GM19372 (cell line): ENCODE data around the gene FOXB2.

Source experiments
- ATAC-seq: cut with Tn5 transposase; IDR thresholded peaks from one replicate; pipeline ENCODE4 v1.9.1; 2021; ENCODE audit warnings: mild to moderate bottlenecking, low read depth, moderate library complexity; ENCODE audit not compliant: unreplicated experiment

FOXB2 gene

GRCh38 chr9:77015327-77016048 is 4.0 kb upstream of the FOXB2 start:
- ATAC-seq, result no peak

DNA sequence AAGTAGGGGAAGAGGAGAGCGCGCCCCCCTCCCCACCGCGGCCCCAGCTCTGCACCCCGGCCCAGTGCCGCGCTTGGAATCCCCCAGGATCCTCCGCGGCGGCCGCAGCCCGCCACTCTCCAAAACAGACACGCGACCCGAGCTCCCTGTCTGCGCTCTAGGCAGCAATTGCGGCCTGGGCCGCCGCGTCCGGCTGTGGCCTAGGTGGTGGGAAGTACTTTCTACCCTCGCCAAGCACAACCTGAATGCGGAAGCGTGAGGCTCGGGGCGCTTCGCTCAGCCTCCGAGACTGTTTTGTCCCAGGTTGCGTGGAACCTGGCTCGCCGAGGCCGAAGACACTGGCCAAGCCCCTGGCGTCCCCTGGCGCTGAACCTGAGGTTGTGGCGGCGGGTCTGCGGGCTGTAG is 3.3 kb upstream of the FOXB2 start:
- no peak for ATAC-seq

GRCh38 chr9:77016526-77017504 is 2.6 kb upstream of the FOXB2 start:
- ATAC-seq, result no peak

- no peak for ATAC-seq
Observed at GRCh38 chr9:77017505-77017894, 2.0 kb upstream of the FOXB2 start.

DNA sequence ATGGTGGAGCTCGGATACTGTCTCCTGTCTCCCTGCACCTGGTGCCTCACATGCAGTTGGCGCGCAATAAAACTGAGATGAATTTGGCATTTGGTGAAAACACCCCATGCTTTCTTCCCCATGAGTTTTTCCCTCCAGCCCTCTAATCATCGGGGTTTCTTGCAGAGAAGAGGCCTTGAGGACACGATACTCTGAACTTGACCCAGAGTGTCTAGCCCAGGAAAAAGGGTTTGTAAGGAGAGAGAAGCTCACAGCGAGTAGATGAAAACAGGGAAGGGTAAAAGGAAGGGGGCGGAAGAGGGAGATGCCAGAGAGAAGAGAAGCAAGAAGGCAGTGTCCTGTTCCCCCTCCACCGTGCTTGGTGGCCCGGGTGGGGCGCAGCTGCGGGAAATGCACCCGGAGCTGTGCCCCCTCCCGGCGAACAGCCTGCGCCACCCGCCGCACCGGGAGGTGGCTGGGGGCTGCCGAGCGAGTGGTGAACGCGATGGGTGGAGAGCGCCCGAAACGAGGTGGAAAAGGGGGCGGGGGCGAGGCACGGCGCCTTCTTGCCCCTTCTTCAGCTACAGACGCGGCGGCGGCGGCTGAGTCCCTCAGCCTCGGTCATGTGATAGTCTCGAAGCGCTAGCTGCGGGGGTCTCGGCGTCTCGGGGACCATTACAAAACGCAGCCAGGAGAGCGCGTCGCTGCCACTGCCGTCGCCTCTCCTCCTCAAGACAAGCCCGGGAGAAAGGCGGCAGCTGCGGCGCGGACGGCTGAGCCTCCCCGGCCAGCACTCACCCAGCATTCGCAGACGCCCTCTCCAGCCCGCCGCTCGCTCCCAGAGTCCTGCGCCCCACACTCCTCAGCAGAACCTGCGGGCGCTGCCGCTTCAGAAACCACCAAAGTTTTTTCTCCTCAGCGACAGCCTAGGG is 1.1 kb upstream of the FOXB2 start:
- ATAC-seq, result no peak

- no peak for ATAC-seq
Observed at GRCh38 chr9:77018969-77019235, 553 bp upstream of the FOXB2 start.

DNA sequence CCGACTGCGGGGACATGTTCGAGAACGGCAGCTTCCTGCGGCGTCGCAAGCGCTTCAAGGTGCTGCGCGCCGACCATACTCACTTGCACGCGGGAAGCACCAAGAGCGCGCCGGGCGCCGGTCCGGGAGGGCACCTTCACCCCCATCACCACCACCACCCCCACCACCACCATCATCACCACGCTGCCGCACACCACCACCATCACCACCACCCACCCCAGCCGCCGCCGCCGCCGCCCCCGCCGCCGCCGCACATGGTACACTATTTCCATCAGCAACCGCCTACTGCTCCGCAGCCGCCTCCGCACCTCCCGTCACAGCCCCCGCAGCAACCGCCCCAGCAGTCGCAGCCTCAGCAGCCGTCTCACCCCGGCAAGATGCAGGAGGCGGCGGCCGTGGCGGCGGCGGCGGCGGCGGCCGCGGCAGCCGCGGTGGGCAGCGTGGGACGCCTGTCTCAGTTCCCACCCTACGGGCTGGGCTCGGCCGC is 514 bp downstream of the FOXB2 start:
- ATAC-seq, result no peak

DNA sequence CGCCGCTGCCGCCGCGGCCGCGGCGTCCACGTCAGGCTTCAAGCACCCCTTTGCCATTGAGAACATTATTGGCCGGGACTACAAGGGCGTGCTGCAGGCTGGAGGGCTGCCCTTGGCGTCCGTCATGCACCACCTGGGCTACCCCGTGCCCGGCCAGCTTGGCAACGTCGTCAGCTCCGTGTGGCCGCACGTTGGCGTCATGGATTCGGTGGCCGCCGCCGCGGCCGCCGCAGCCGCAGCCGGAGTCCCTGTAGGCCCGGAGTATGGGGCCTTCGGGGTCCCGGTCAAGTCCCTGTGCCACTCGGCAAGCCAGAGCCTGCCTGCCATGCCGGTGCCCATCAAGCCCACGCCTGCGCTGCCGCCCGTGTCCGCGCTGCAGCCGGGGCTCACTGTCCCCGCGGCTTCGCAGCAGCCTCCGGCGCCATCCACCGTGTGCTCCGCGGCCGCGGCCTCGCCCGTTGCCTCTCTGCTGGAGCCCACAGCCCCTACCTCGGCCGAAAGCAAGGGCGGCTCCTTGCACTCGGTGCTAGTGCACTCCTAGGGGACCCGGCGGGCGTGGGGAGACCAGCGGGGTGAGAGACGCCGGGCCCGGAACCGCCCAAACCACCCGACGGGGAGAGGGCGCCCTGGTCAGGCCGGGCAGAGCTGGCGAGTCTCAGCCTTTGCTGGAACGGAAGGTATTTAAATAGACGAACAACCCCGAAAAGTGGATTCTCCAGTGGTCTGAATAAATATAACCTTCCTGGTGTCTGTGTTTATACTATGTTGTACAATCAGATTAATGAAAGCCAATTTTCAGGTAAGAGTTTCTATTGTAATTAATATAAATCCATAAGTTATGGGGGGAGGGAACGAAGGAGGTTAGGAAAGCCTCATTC is 1.2 kb downstream of the FOXB2 start:
- no peak for ATAC-seq

DNA sequence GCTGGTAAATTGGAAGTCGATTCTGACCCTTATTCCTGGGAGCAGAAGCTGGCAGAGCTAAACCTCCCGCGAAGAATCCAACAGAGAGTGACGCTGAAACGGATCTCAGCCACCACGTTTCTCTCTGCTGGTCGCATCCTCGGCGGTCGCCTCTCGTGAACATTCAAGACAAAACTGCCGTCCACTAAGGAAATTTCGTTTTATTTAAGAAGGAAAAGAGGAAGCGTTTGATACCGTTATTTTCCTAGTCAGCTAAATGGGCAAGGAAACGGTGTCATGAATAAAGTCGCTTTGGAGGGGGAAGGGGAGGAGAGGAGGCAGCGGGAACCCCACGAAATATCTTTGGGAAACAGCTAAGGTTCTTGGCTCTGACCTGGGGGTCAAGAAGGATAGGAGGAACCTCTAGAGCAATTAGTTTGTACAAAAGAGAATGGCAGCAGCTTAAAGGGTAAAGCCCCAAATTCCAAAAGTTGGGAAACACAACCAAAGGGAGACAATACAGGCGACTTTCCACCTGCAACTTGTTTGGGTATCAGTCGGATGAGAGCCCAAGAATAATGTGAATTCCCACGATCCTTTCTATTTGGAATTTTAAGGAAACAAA is 1.9 kb downstream of the FOXB2 start:
- no peak for ATAC-seq

DNA sequence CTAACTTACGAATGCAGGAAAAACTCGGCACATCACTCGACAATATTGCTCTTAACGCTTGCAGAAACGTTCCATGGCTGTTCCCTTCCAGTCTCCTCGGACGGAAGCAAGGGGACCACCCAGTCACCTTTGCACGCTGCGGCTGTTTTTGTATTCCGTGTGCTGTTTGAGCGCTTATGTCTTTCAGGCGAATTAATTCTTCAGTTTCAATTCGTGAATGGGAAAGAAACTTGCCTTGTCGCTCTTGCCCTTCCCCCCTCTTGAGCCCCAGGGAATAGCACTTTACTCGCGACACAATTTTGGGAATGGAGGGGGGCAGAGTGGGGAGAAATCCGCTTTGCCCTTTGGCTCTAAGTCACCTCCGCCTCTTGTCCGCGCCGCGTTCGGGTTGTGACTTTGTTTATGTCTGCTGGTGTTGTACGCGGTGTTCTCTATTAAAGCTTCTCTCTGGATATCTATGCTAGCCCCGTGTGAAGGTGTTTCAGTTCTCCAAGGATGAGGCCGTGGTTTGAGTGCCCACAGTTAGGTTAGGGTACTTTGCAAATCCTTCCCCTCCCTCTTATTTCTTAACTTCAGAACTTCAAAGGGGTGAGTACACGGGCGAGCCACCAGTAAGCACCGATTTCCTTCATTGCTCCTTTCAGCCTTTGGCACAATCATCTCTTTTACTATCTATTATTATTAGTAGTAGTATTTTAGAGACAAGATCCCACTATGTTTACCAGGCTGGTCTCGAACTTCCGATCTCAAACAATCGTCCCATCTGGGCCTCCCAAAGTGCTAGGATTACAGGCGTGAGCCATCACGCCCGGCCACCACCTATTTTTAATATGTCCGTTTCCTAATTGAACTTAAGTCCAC is 2.7 kb downstream of the FOXB2 start:
- ATAC-seq, result no peak

GRCh38 chr9:77022783-77023440 is 3.5 kb downstream of the FOXB2 start:
- ATAC-seq, result no peak

DNA sequence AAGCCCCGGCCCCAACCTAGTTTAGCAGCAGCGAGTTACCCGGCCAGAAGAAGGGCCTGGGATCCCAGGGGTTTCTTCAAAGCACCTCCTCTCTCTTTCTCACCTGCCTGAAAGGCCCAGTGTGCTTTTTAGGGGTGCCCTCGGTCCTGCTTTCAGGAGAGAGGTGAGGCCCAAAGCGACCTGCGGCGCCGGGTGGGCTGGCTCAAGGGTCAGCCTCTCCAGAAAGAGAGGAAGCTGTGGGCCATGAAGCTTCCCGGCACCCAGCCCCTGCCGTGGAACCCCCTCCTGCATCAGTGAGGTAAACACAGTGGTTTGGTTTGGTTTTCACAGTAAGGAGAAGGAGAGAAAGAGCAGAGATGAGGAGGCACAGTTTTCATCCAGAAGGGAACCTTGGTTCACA is 4.3 kb downstream of the FOXB2 start:
- ATAC-seq, result no peak

DNA sequence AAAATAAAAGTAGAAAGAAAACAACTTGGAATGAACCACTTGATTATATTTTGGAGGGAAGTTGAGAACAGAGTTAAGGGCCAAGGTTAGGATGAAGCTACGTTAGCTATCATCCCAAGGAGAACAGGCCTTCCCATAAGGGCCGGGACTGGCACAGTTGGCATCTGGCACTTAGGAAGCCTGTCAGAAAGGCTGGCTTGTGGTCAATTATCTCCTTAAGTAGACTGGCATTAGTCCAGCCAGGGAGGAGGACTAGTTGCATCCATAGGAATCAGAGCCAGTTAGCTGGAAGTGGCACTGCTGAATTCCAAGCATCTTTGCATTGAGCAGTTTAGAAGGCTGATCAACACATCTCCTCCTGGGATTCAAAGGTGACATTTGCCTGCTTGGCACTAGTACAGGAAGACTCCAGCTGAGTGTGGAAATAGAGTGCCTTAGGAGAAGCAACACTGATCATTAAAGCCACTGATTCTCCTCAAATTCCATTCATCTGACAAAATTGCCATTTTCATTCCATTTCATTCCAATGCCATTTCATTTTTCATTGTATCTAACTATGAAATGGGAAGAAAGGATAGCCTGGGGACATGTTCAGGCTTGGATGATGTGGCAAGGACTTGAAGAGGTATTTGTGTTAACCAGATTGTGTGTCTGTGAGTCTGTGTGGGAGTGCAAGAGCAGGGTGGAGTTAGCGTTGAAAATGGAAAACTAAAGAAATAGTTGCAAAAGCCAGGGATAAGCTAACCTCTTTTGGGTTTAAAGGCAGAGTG is 5.5 kb downstream of the FOXB2 start:
- no peak for ATAC-seq

GRCh38 chr9:77028478-77028877 is 9.0 kb downstream of the FOXB2 start:
- no peak for ATAC-seq

DNA sequence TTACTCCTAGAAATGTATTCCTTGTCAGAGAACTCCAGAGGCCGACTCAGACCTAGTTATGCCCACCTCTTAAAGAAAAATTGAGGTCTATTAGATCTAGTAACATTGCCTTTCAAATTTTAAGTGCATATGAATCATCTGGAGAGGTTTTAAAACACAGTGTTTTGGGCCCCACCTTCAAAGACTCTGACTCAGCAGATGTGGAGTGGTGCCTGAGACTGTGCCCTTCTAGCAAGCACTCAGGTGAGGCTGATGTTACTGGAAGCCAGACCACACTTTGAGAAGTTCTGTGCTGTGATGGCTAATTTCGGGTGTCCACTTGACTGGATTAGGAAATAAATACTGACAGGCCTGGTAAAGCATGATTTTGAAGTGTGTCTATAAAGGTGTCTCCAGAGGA is 10.6 kb downstream of the FOXB2 start:
- ATAC-seq, result no peak

- no peak for ATAC-seq
Observed at GRCh38 chr9:77038281-77039036, 19.0 kb downstream of the FOXB2 start.

DNA sequence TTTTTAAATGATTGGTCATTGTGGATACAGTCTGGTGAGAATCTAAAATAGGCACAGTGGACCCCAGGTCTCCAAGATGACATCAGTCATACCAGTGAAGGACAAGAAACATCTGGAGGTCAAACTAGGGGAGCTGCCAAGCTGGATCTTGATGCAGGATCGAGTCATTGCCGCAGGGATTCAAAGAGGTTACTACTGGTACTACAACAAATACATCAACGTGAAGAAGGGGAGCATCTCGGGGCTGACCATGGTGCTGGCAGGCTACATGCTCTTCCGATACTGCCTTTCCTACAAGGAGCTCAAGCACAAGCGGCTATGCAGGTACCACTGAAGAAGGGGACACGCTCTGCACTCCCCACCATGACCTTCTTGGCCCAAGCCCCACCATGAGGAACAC is 20.9 kb downstream of the FOXB2 start:
- no peak for ATAC-seq
